HCT116 (cell line): ENCODE data around the gene ATRIP. TPM values are rescaled to one million over a fixed set of nuclear protein-coding genes. Genes with fewer than 3 reads are reported as not detected.

Experiments
- ATAC-seq: fragments of 200-7000 bp; cut with Tn5 transposase; 2 replicates; pipeline ENCODE4 v1.9.1; 2020; ENCODE audit warnings: mild to moderate bottlenecking, moderate library complexity
- BruUV-seq: library from RNA; stranded (reverse); fragments of 400-500 nt; replicated peaks from 2 replicates; lab custom pipeline; 2021; lab: Mats Ljungman, UMichigan
- CTCF ChIA-PET: fragments of 300-600 bp; sonication (Branson Sonifier 250); formaldehyde crosslinking; loops from one replicate; lab custom pipeline; 2021; ENCODE audit warnings: antibody characterized with exemption; lab: Charles Lee
- POLR2A ChIA-PET: fragments of 300-600, 350-600 bp; sonication (Branson Sonifier 250); formaldehyde crosslinking; loops from one replicate; lab custom pipeline; 2021; ENCODE audit warnings: antibody characterized with exemption; lab: Charles Lee
- RAD21 ChIA-PET, 2 experiments: fragments of 300-600 bp; sonication (Branson Sonifier 250); formaldehyde crosslinking; loops; one replicate each; lab custom pipeline; 2023; ENCODE audit warnings: low total read pairs in 2 of 2; ENCODE audit not compliant: uncharacterized antibody in 2 of 2, unreplicated experiment in 2 of 2, low non-redundant PET in 1 of 2; lab: Charles Lee
- DNase-seq: peaks from one replicate; pipeline ENCODE4 v3.0.0-alpha.2; 2010; ENCODE audit warnings: low read depth, low spot score
- H2AFZ ChIP-seq: fragments of 200-600 bp; shearing (Covaris generic), sonication (generic); 2 replicates; pipeline ENCODE4 v1.6.1; 2017; ENCODE audit warnings: low read depth, mixed run types, mixed read lengths, antibody characterized with exemption, low read length; ENCODE audit not compliant: poor library complexity, severe bottlenecking
- H3K27ac ChIP-seq: 2 replicates; pipeline ENCODE4 v1.5.1; 2012; ENCODE audit warnings: low read depth, low read length
- H3K27me3 ChIP-seq: fragments of 200-600 bp; sonication (generic); 2 replicates; pipeline ENCODE4 v1.6.1; 2016; ENCODE audit warnings: mixed run types, low read length, mixed read lengths; ENCODE audit not compliant: insufficient read depth
- H3K36me3 ChIP-seq, 2 experiments: fragments of 200-500 bp in 1 of 2; fragments of 200-600 bp in 1 of 2; sonication (Bioruptor generic) in 1 of 2; sonication (generic) in 1 of 2; 2 replicates each; pipeline versions ENCODE4 v1.5.1 to v1.6.1; 2014 to 2016; ENCODE audit warnings: low read length in 2 of 2, inconsistent platforms in 1 of 2, mixed read lengths in 1 of 2, mixed run types in 1 of 2; ENCODE audit not compliant: insufficient read depth in 2 of 2, control insufficient read depth in 1 of 2
- H3K4me1 ChIP-seq, 2 experiments: fragments of 200-600 bp in 1 of 2; sonication (generic) in 1 of 2; 2 replicates each; pipeline versions ENCODE4 v1.5.1 to v1.6.1; 2012 to 2017; ENCODE audit warnings: low read length in 2 of 2, inconsistent platforms in 1 of 2, mild to moderate bottlenecking in 1 of 2, mixed read lengths in 1 of 2, mixed run types in 1 of 2, moderate library complexity in 1 of 2; ENCODE audit not compliant: insufficient read depth in 2 of 2, control insufficient read depth in 1 of 2
- H3K4me2 ChIP-seq: fragments of 200-600 bp; sonication (generic); 2 replicates; pipeline ENCODE4 v1.6.1; 2017; ENCODE audit warnings: mixed run types, low read length, mixed read lengths
- H3K4me3 ChIP-seq, 2 experiments: fragments of 200-600 bp in 1 of 2; sonication (generic) in 1 of 2; replicated peaks in 1 of 2; 2 replicates each; pipeline ENCODE4 v1.5.1; 2011 to 2016; ENCODE audit warnings: low read length in 2 of 2, control low read depth in 1 of 2, low read depth in 1 of 2, mild to moderate bottlenecking in 1 of 2, mixed read lengths in 1 of 2, mixed run types in 1 of 2
- H3K79me2 ChIP-seq: fragments of 200-600 bp; sonication (generic); 2 replicates; pipeline ENCODE4 v1.6.1; 2017; ENCODE audit warnings: mild to moderate bottlenecking, mixed run types, low read length, moderate library complexity, mixed read lengths; ENCODE audit not compliant: insufficient read depth
- H3K9ac ChIP-seq: fragments of 200-600 bp; sonication (generic); 2 replicates; pipeline ENCODE4 v1.6.1; 2016; ENCODE audit warnings: low read length, mixed read lengths
- H3K9me2 ChIP-seq: fragments of 200-600 bp; sonication (generic), shearing (Covaris generic); 2 replicates; pipeline ENCODE4 v1.6.1; 2017; ENCODE audit warnings: mixed run types, mild to moderate bottlenecking, moderate library complexity; ENCODE audit not compliant: insufficient read depth
- H3K9me3 ChIP-seq, 2 experiments: fragments of 200-500 bp in 1 of 2; fragments of 200-600 bp in 1 of 2; sonication (Bioruptor generic) in 1 of 2; sonication (generic) in 1 of 2; 2 replicates each; pipeline ENCODE4 v1.6.1; 2014 to 2017; ENCODE audit warnings: low read length in 2 of 2, mixed read lengths in 2 of 2, inconsistent platforms in 1 of 2, low read depth in 1 of 2, mild to moderate bottlenecking in 1 of 2, mixed run types in 1 of 2, moderate library complexity in 1 of 2; ENCODE audit not compliant: control insufficient read depth in 1 of 2, insufficient read depth in 1 of 2
- H4K20me1 ChIP-seq: fragments of 200-600 bp; sonication (generic), shearing (Covaris generic); 2 replicates; pipeline ENCODE4 v1.6.1; 2017; ENCODE audit warnings: mixed run types, mild to moderate bottlenecking, moderate library complexity; ENCODE audit not compliant: insufficient read depth
- ATF3 ChIP-seq: IDR thresholded peaks from 2 replicates; pipeline ENCODE4 v1.6.1; 2012
- CTCF ChIP-seq, 3 experiments: fragments of 200-600 bp in 1 of 3; sonication (generic) in 1 of 3; IDR thresholded peaks in 2 of 3; conservative IDR thresholded peaks in 1 of 3; 2 replicates each; pipeline ENCODE4 v1.5.1; 2012 to 2017; ENCODE audit warnings: low read depth in 2 of 3, low read length in 2 of 3, antibody characterized with exemption in 1 of 3, borderline replicate concordance in 1 of 3, control low read depth in 1 of 3, mild to moderate bottlenecking in 1 of 3, mixed read lengths in 1 of 3, mixed run types in 1 of 3, moderate library complexity in 1 of 3; ENCODE audit not compliant: insufficient read depth in 1 of 3
- POLR2AphosphoS5 ChIP-seq: IDR thresholded peaks from 2 replicates; pipeline ENCODE4 v1.6.1; 2011; ENCODE audit warnings: mild to moderate bottlenecking, low read depth, low read length, moderate library complexity
- RAD21 ChIP-seq: IDR thresholded peaks from 2 replicates; pipeline ENCODE4 v1.6.1; 2012; ENCODE audit warnings: low read depth, mild to moderate bottlenecking
- REST ChIP-seq: IDR thresholded peaks from 2 replicates; pipeline ENCODE4 v1.6.1; 2012; ENCODE audit warnings: low read depth
- SRF ChIP-seq: IDR thresholded peaks from 2 replicates; pipeline ENCODE4 v1.6.1; 2012; ENCODE audit warnings: low read depth
- ZBTB33 ChIP-seq: IDR thresholded peaks from 2 replicates; pipeline ENCODE4 v1.6.1; 2011; ENCODE audit warnings: mild to moderate bottlenecking, low read length, moderate library complexity; ENCODE audit not compliant: insufficient replicate concordance; ENCODE audit errors: extremely low read depth
- ZFX ChIP-seq: fragments of 450-650 bp; IDR thresholded peaks from 2 replicates; pipeline ENCODE4 v1.6.1; 2017
- ZNF274 ChIP-seq: fragments of 200-500 bp; sonication (Bioruptor generic); IDR thresholded peaks from 2 replicates; pipeline ENCODE4 v1.6.1; 2014; ENCODE audit warnings: mild to moderate bottlenecking, low read depth, low read length, inconsistent platforms
- intact Hi-C: fragments of 100-400 bp; cut with micrococcal nuclease; formaldehyde crosslinking; loops from 2 replicates; pipeline ENCODE4 v1.10.0; 2022
- total RNA-seq: library from RNA; stranded (reverse); gene quantifications from one replicate; pipeline ENCODE4 v1.2.1, GENCODE V29; 2021; ENCODE audit not compliant: unreplicated experiment

The ATRIP gene
- total RNA-seq, 1 experiment from 2014 or later: 15.6 TPM

- ChIA-PET CTCF (interaction anchor here (3.2 kb wide), 1 partner anchor 15 kb away, joined by 11 read pairs; no protein-coding TSS in a partner anchor), RAD21 (no interaction called here), POLR2A (no interaction called here)
- peaks cover 4 to 13% of the 10 kb centered on the region in 2 experiments; a peak in 3 of 4 replicates for H3K4me1 ChIP-seq
- H3K36me3 ChIP-seq: peaks cover 8 to 44% of the 10 kb centered on the region in 2 experiments
- peaks cover 23% of the 10 kb centered on the region for H3K79me2 ChIP-seq
- no peaks in the 10 kb centered on the region for H3K9me2 ChIP-seq
- no peak overlapping the region for H3K4me3 ChIP-seq
- H3K27me3 ChIP-seq: no peaks in the 10 kb centered on the region
- H3K4me2 ChIP-seq: no peak overlapping the region
- no peaks in the 10 kb centered on the region for H4K20me1 ChIP-seq
- DNase-seq (no peak), ATAC-seq (no peak)
- no peak overlapping the region for H2AFZ ChIP-seq
- no peak overlapping the region for H3K27ac ChIP-seq
- H3K9me3 ChIP-seq: no peaks in the 10 kb centered on the region
- H3K9ac ChIP-seq: no peak overlapping the region
- intact Hi-C loops: no loop called here
- BruUV-seq: no TSS peak
- TF ChIP-seq POLR2AphosphoS5: no peak
- TF ChIP-seq CTCF (IDR thresholded peaks at IDR 0.05 in 2 of 3, conservative IDR thresholded peaks at IDR 0.05 in 1 of 3; ENCODE audit: borderline replicate concordance in 1 of 3, insufficient read depth in 1 of 3, low read depth in 2 of 3, low read length in 2 of 3): no peak
- TF ChIP-seq REST: no peak
- TF ChIP-seq ZNF274: no peak
- TF ChIP-seq ZFX: no peak
- no peak for TF ChIP-seq SRF
- TF ChIP-seq ZBTB33: no peak
- TF ChIP-seq ATF3: no peak
- no peak for TF ChIP-seq RAD21
- TF ChIP-seq, all 23 proteins: peak for 0
Measured at GRCh38 chr3:48451270-48451669, 4.7 kb downstream of the ATRIP start.
